Neural cell (in vitro differentiated cells): ENCODE results near the gene TOGARAM2.

ENCODE experiments used
- CTCF ChIP-seq: fragments of 450-650 bp; IDR thresholded peaks from 2 replicates; pipeline ENCODE4 v1.5.1; 2014; ENCODE audit warnings: antibody characterized with exemption, mild to moderate bottlenecking, moderate library complexity; ENCODE audit not compliant: poor library complexity, severe bottlenecking
- EZH2 ChIP-seq: fragments of 200-600, 300-800 bp; shearing (Covaris generic), sonication (generic); IDR thresholded peaks from 2 replicates; pipeline ENCODE4 v1.6.1; 2014; ENCODE audit warnings: antibody characterized with exemption, low read length, borderline replicate concordance, mild to moderate bottlenecking; ENCODE audit not compliant: insufficient read depth, poor library complexity, severe bottlenecking
- MXI1 ChIP-seq: fragments of 450-650 bp; conservative IDR thresholded peaks from 2 replicates; pipeline ENCODE4 v1.6.1; 2014; ENCODE audit warnings: antibody characterized with exemption, mild to moderate bottlenecking; ENCODE audit not compliant: poor library complexity, severe bottlenecking
- POLR2AphosphoS5 ChIP-seq: IDR thresholded peaks from 2 replicates; pipeline ENCODE4 v1.6.1; 2012
- RAD21 ChIP-seq: fragments of 450-650 bp; conservative IDR thresholded peaks from 2 replicates; pipeline ENCODE4 v1.6.1; 2014; ENCODE audit warnings: antibody characterized with exemption, mild to moderate bottlenecking, moderate library complexity
- TAF1 ChIP-seq: IDR thresholded peaks from 2 replicates; pipeline ENCODE4 v1.6.1; 2012; ENCODE audit warnings: low read depth

- TF ChIP-seq TAF1 (no peak), CTCF (no peak), EZH2 (no peak), MXI1 (no peak), POLR2AphosphoS5 (no peak), RAD21 (no peak)
Observed at GRCh38 chr2:29054430-29054829, 73.3 kb downstream of the TOGARAM2 start.
